ENCODE data around the gene BTBD9.

BTBD9 gene

GRCh38 chr6:38245295-38245694 is 394.4 kb downstream of the BTBD9 start:
- no peak for DNase-seq (ENCODE audit: low read depth, low spot score)

GRCh38 chr6:38244869-38245268 is 394.9 kb downstream of the BTBD9 start:
- no peak for DNase-seq (ENCODE audit: low read depth, low spot score)

- DNase-seq (ENCODE audit: low read depth, low spot score) = no peak
These were observed 398.4 kb downstream of the BTBD9 start for GRCh38 chr6:38241200-38241871.

- DNase-seq (ENCODE audit: low read depth, low spot score) = no peak
These were observed 399.8 kb downstream of the BTBD9 start for GRCh38 chr6:38239719-38240451.

GRCh38 chr6:38236631-38237030 is 403.1 kb downstream of the BTBD9 start:
- no peak for DNase-seq (ENCODE audit: low read depth, low spot score)

GRCh38 chr6:38234934-38235682 is 404.6 kb downstream of the BTBD9 start:
- no peak for DNase-seq (ENCODE audit: low read depth, low spot score)

GRCh38 chr6:38234141-38234540 is 405.6 kb downstream of the BTBD9 start:
- DNase-seq (ENCODE audit: low read depth, low spot score) = no peak

GRCh38 chr6:38233161-38233791 is 406.5 kb downstream of the BTBD9 start:
- no peak for DNase-seq (ENCODE audit: low read depth, low spot score)

GRCh38 chr6:38225766-38226165 is 414.0 kb downstream of the BTBD9 start:
- no peak for DNase-seq (ENCODE audit: low read depth, low spot score)

GRCh38 chr6:38221251-38221650 is 418.5 kb downstream of the BTBD9 start:
- DNase-seq (ENCODE audit: low read depth, low spot score) = no peak

- DNase-seq (ENCODE audit: low read depth, low spot score) = no peak
These were observed 419.5 kb downstream of the BTBD9 start for GRCh38 chr6:38220069-38220723.

- no peak for DNase-seq (ENCODE audit: low read depth, low spot score)
These were observed 421.5 kb downstream of the BTBD9 start for GRCh38 chr6:38218235-38218634.

GRCh38 chr6:38216451-38216850 is 423.3 kb downstream of the BTBD9 start:
- no peak for DNase-seq (ENCODE audit: low read depth, low spot score)

- DNase-seq (ENCODE audit: low read depth, low spot score) = no peak
These were observed 423.9 kb downstream of the BTBD9 start for GRCh38 chr6:38215651-38216311.

GRCh38 chr6:38215225-38215624 is 424.5 kb downstream of the BTBD9 start:
- DNase-seq (ENCODE audit: low read depth, low spot score) = no peak

GRCh38 chr6:38214159-38214558 is 425.6 kb downstream of the BTBD9 start:
- no peak for DNase-seq (ENCODE audit: low read depth, low spot score)

- DNase-seq (ENCODE audit: low read depth, low spot score) = no peak
These were observed 426.5 kb downstream of the BTBD9 start for GRCh38 chr6:38213251-38213658.

GRCh38 chr6:38212579-38212978 is 427.1 kb downstream of the BTBD9 start:
- no peak for DNase-seq (ENCODE audit: low read depth, low spot score)

- no peak for DNase-seq (ENCODE audit: low read depth, low spot score)
These were observed 427.6 kb downstream of the BTBD9 start for GRCh38 chr6:38212116-38212515.

- DNase-seq (ENCODE audit: low read depth, low spot score) = no peak
These were observed 430.1 kb downstream of the BTBD9 start for GRCh38 chr6:38209371-38210260.
